HepG2 (cell line): ENCODE results near the gene ORC3. TPM values are rescaled to one million over a fixed set of nuclear protein-coding genes. Genes with fewer than 3 reads are reported as not detected.

Experiments used
- ARHGAP35 ChIP-seq: sonication (generic); formaldehyde crosslinking; IDR thresholded peaks from 2 replicates; pipeline ENCODE4 v1.9.0; 2022; ENCODE audit warnings: mild to moderate bottlenecking, inconsistent platforms, moderate library complexity, missing genetic modification reagents, borderline replicate concordance
- ATF1 ChIP-seq: IDR thresholded peaks from 2 replicates; pipeline ENCODE4 v1.6.1; 2016; ENCODE audit warnings: mild to moderate bottlenecking, control low read depth
- CENPT ChIP-seq: sonication (generic); formaldehyde crosslinking; IDR thresholded peaks from 2 replicates; pipeline ENCODE4 v1.8.0; 2022; ENCODE audit warnings: low read depth, mild to moderate bottlenecking, moderate library complexity, missing genetic modification reagents
- ISL2 ChIP-seq: sonication (generic); formaldehyde crosslinking; IDR thresholded peaks from 2 replicates; pipeline ENCODE4 v1.5.0; 2020; ENCODE audit warnings: missing genetic modification reagents
- MIER2 ChIP-seq: IDR thresholded peaks from 2 replicates; pipeline ENCODE4 v1.6.1; 2016; ENCODE audit warnings: missing biosample characterization, missing genetic modification reagents
- NR1H2 ChIP-seq: sonication (generic); formaldehyde crosslinking; IDR thresholded peaks from 2 replicates; pipeline ENCODE4 v1.8.1; 2022; ENCODE audit warnings: low read depth, missing genetic modification reagents, borderline replicate concordance
- NR2F2 ChIP-seq: IDR thresholded peaks from 2 replicates; pipeline ENCODE4 v1.6.1; 2012; ENCODE audit warnings: low read depth, inconsistent platforms, borderline replicate concordance
- PTBP1 ChIP-seq: fragments of 200-400 bp; formaldehyde crosslinking; IDR thresholded peaks from 2 replicates; pipeline ENCODE4 v1.6.1; 2018; ENCODE audit warnings: low read length, low read depth; ENCODE audit not compliant: poor library complexity, severe bottlenecking
- RFX3 ChIP-seq: IDR thresholded peaks from 2 replicates; pipeline ENCODE4 v1.6.1; 2016; ENCODE audit warnings: missing biosample characterization, missing genetic modification reagents
- ZBTB21 ChIP-seq: sonication (generic); formaldehyde crosslinking; IDR thresholded peaks from 2 replicates; pipeline ENCODE4 v1.4.0; 2020; ENCODE audit warnings: missing genetic modification reagents
- ZKSCAN5 ChIP-seq: sonication (generic); formaldehyde crosslinking; IDR thresholded peaks from 2 replicates; pipeline ENCODE4 v1.5.1; 2020; ENCODE audit warnings: mild to moderate bottlenecking, missing genetic modification reagents
- ZNF143 ChIP-seq: sonication (generic); formaldehyde crosslinking; IDR thresholded peaks from 2 replicates; pipeline ENCODE4 v1.4.0; 2020; ENCODE audit warnings: missing genetic modification reagents
- ZNF253 ChIP-seq: sonication (generic); formaldehyde crosslinking; IDR thresholded peaks from 2 replicates; pipeline ENCODE4 v1.8.0; 2022; ENCODE audit warnings: mild to moderate bottlenecking, missing genetic modification reagents, borderline replicate concordance
- ZNF331 ChIP-seq: sonication (generic); formaldehyde crosslinking; IDR thresholded peaks from 2 replicates; pipeline ENCODE4 v1.4.0; 2020; ENCODE audit warnings: missing genetic modification reagents
- ZNF432 ChIP-seq: sonication (generic); formaldehyde crosslinking; IDR thresholded peaks from 2 replicates; pipeline ENCODE4 v1.5.0; 2020; ENCODE audit warnings: missing genetic modification reagents, mild to moderate bottlenecking, borderline replicate concordance
- ZNF775 ChIP-seq: sonication (generic); formaldehyde crosslinking; IDR thresholded peaks from 2 replicates; pipeline ENCODE4 v1.4.0; 2020; ENCODE audit warnings: missing genetic modification reagents, mild to moderate bottlenecking, moderate library complexity, borderline replicate concordance
- ZSCAN29 ChIP-seq: sonication (generic); formaldehyde crosslinking; conservative IDR thresholded peaks from 2 replicates; pipeline ENCODE4 v1.4.0; 2020; ENCODE audit warnings: mild to moderate bottlenecking, missing genetic modification reagents
- polyA plus RNA-seq, 8 experiments: library from polyadenylated mRNA; depleted of rRNA in 3 of 8; stranded (reverse) in 7 of 8; unstranded in 1 of 8; fragments of >200 nt; fragmentation: Illumina TruSeq in 4 of 8; extraction: Trizol in 4 of 8; gene quantifications; 2 replicates each; pipeline versions ENCODE4 v1.2.1 to v1.2.3, GENCODE V29; 2011 to 2016; ENCODE audit warnings: low read depth in 4 of 8, missing spikeins in 1 of 8, mixed read lengths in 1 of 8; ENCODE audit not compliant: insufficient read depth in 1 of 8
- total RNA-seq, 5 experiments: library from RNA; depleted of rRNA; stranded (reverse); fragments of >200 nt; fragmentation: Illumina TruSeq; extraction: Trizol; gene quantifications; 2 replicates each; pipeline ENCODE4 v1.2.3, GENCODE V29; 2016; ENCODE audit warnings: low read depth in 1 of 5
- TF ChIP-seq, protein P1 (sequence below): sonication (generic); formaldehyde crosslinking; IDR thresholded peaks from 2 replicates; pipeline ENCODE4 v1.8.1; 2023; ENCODE audit warnings: mild to moderate bottlenecking, moderate library complexity, missing genetic modification reagents
- TF ChIP-seq, protein P2 (sequence below): IDR thresholded peaks from 2 replicates; pipeline ENCODE4 v1.6.1; 2016; ENCODE audit warnings: missing compliant biosample characterization, missing genetic modification reagents, borderline replicate concordance
- TF ChIP-seq, protein P3 (sequence below): sonication (generic); formaldehyde crosslinking; conservative IDR thresholded peaks from 2 replicates; pipeline ENCODE4 v1.8.0; 2022; ENCODE audit warnings: missing genetic modification reagents
- TF ChIP-seq, protein P4 (sequence below): sonication (generic); formaldehyde crosslinking; IDR thresholded peaks from 2 replicates; pipeline ENCODE4 v1.5.0; 2020; ENCODE audit warnings: mild to moderate bottlenecking, missing genetic modification reagents
- TF ChIP-seq, protein P5 (sequence below): sonication (generic); formaldehyde crosslinking; IDR thresholded peaks from 2 replicates; pipeline ENCODE4 v1.4.0; 2020; ENCODE audit warnings: missing genetic modification reagents, mild to moderate bottlenecking, borderline replicate concordance

ORC3 gene
- total and polyA plus RNA-seq, 2 of the 13 experiments (the other 11 are each of a cell fraction or from before 2014, with no cell fraction given) = 21.8 to 43.5 TPM

DNA sequence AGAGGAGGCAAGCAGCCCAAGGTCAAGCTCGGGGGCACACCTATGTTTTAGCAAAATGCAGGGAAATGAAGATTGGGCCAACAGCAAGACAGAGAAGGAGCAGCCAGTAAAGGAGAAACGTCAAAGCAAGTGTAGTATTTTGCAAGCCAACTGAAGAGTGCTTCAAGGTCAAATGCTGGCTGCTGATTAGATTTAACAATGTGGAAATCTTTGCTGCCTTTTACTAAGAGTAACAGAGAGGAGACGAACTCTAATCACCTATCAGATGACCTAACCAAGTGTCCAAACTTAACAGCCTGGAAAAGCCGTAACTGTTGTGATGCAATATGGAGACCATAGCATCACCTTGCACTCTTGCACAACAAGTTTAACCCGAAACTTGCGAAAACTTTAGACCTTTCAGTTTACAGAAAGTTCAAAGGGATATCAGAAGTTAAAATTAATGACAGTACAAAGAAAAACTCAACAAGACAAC lies 81.7 kb downstream of the ORC3 start (continued):
- TF ChIP-seq, protein P1, sequence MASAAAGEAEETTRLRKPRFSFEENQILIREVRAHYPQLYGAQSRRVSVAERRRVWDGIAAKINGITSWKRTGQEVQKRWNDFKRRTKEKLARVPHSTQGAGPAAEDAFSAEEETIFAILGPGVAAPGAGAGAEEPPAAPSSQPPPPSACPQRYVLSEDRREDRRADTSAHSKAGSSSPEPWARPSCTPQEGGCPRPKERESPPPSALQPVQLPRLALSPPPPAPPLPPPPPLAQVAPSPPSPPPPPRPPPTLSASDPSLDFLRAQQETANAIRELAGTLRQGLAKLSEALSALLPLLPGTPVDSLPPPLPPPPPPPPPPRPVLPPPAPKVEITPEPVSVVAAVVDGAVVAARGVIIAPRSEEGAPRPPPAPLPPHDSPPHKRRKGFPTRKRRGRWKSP (CRISPR knock-in tag) = peak; percentile 68; the same call in 1 of the 2 replicates
- TF ChIP-seq ARHGAP35 (CRISPR knock-in tag) (no peak), ZKSCAN5 (CRISPR knock-in tag) (no peak), MIER2 (CRISPR knock-in tag) (peak; percentile 89), ZNF432 (CRISPR knock-in tag) (no peak), ISL2 (CRISPR knock-in tag) (peak; percentile 100), PTBP1 (no peak), ATF1 (CRISPR knock-in tag) (peak; percentile 85), RFX3 (CRISPR knock-in tag) (peak; percentile 40; the same call in 1 of the 2 replicates), ZBTB21 (CRISPR knock-in tag) (peak; percentile 94), CENPT (CRISPR knock-in tag) (no peak), ZSCAN29 (CRISPR knock-in tag) (peak; percentile 90), ZNF253 (CRISPR knock-in tag) (no peak), ZNF143 (CRISPR knock-in tag) (0 out of 2 replicates have a peak, but pooled peaks have one; percentile 32), NR2F2 (peak; percentile 99), ZNF331 (peak; percentile 96), NR1H2 (no peak), ZNF775 (CRISPR knock-in tag) (no peak)
- TF ChIP-seq, protein P2, sequence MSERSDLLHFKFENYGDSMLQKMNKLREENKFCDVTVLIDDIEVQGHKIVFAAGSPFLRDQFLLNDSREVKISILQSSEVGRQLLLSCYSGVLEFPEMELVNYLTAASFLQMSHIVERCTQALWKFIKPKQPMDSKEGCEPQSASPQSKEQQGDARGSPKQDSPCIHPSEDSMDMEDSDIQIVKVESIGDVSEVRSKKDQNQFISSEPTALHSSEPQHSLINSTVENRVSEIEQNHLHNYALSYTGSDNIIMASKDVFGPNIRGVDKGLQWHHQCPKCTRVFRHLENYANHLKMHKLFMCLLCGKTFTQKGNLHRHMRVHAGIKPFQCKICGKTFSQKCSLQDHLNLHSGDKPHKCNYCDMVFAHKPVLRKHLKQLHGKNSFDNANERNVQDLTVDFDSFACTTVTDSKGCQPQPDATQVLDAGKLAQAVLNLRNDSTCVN (CRISPR knock-in tag) = no peak
- TF ChIP-seq, protein P3, sequence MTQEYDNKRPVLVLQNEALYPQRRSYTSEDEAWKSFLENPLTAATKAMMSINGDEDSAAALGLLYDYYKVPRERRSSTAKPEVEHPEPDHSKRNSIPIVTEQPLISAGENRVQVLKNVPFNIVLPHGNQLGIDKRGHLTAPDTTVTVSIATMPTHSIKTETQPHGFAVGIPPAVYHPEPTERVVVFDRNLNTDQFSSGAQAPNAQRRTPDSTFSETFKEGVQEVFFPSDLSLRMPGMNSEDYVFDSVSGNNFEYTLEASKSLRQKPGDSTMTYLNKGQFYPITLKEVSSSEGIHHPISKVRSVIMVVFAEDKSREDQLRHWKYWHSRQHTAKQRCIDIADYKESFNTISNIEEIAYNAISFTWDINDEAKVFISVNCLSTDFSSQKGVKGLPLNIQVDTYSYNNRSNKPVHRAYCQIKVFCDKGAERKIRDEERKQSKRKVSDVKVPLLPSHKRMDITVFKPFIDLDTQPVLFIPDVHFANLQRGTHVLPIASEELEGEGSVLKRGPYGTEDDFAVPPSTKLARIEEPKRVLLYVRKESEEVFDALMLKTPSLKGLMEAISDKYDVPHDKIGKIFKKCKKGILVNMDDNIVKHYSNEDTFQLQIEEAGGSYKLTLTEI = no peak
- TF ChIP-seq, protein P4, sequence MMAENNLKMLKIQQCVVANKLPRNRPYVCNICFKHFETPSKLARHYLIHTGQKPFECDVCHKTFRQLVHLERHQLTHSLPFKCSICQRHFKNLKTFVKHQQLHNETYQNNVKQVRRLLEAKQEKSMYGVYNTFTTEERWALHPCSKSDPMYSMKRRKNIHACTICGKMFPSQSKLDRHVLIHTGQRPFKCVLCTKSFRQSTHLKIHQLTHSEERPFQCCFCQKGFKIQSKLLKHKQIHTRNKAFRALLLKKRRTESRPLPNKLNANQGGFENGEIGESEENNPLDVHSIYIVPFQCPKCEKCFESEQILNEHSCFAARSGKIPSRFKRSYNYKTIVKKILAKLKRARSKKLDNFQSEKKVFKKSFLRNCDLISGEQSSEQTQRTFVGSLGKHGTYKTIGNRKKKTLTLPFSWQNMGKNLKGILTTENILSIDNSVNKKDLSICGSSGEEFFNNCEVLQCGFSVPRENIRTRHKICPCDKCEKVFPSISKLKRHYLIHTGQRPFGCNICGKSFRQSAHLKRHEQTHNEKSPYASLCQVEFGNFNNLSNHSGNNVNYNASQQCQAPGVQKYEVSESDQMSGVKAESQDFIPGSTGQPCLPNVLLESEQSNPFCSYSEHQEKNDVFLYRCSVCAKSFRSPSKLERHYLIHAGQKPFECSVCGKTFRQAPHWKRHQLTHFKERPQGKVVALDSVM = peak; percentile 38; the same call in 1 of the 2 replicates
- TF ChIP-seq, protein P5, sequence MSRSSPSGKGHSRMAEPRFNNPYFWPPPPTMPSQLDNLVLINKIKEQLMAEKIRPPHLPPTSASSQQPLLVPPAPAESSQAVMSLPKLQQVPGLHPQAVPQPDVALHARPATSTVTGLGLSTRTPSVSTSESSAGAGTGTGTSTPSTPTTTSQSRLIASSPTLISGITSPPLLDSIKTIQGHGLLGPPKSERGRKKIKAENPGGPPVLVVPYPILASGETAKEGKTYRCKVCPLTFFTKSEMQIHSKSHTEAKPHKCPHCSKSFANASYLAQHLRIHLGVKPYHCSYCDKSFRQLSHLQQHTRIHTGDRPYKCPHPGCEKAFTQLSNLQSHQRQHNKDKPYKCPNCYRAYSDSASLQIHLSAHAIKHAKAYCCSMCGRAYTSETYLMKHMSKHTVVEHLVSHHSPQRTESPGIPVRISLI = peak; percentile 67; the same call in 1 of the 2 replicates
